Stimulated activated CD8-positive, alpha-beta memory T cell treated with anti-CD3 and anti-CD28 coated beads, Interleukin-2, amount 100 ng/mL, for 1 hour (primary cell): ENCODE data around the gene CEBPB.
A peak's percentile ranks its signal among the peaks of the same experiment; 100 is the strongest.
"Not testable (repeated sequence)": the region's sequence is repeated elsewhere in the genome, so short reads cannot be mapped to it uniquely, and the experiment has no call there.

ENCODE experiments used
- DNase-seq, 2 donors: peaks; one replicate each; pipeline ENCODE4 v3.0.0-alpha.2; 2020; ENCODE audit warnings: low read depth in 2 of 2

CEBPB gene

DNA sequence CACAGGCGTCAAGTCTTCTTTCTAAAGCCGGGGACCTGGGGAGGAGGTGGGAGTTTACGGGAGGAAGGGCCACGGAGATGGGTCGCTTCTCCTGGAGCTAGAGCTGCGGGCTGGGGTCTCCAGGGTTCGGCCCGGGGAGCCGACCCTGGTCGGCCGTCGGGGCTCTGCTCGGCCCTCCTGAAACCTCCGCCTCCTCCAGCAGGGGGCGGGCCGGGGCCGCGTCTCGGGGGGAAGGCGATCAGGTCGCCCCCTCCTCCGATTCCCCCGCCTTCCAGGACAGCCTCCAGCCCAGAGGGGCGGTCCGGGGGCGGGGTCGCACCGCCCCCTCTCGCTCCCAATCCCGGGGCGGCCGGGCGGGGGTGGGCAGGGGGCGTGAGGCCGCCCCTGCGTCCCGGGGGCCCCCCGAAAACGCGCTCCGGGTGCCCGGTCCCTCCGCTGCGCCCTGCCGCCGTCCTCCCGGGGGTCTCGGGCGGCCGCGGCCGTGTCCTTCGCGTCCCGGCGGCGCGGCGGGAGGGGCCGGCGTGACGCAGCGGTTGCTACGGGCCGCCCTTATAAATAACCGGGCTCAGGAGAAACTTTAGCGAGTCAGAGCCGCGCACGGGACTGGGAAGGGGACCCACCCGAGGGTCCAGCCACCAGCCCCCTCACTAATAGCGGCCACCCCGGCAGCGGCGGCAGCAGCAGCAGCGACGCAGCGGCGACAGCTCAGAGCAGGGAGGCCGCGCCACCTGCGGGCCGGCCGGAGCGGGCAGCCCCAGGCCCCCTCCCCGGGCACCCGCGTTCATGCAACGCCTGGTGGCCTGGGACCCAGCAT, at the start of gene CEBPB:
Gene CEBPB (plus strand): TSS at position 580 of the 814 bp plus-strand sequence. CDS start 204 bp downstream, at position 784.
- peak; percentile 54 to 72 for DNase-seq

DNA sequence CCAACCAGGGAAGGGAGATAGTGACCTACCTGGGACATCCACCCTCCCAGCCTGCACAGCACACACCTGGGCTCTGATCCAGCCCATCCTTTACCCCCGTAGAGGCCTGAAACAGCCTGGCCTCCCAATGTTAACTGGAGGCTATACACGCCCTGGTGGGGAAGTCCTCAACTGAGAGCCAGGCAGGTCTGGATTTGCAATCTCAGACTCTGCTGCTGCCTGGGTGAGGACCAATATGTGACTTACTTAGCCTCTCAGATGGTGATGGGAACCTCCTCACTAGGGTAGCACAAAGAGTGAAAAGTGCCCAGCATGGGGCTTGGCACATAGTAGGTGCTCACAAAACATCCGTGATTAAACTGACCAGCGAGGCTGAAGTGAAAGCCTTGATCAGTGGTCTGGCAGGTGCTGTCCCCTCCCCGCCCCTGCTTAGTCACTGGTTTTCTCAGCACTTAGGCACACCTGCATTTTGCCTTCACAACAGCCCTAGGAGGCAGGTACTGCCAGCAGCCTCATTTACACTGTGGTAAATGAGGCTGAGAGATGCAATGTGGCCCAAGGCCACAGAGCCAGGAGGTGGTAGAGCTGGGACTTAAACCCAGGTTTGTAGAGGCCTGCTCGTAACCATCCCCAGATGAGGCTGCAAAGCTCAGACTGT, 49.5 kb upstream of the CEBPB start:
- DNase-seq = no peak

DNA sequence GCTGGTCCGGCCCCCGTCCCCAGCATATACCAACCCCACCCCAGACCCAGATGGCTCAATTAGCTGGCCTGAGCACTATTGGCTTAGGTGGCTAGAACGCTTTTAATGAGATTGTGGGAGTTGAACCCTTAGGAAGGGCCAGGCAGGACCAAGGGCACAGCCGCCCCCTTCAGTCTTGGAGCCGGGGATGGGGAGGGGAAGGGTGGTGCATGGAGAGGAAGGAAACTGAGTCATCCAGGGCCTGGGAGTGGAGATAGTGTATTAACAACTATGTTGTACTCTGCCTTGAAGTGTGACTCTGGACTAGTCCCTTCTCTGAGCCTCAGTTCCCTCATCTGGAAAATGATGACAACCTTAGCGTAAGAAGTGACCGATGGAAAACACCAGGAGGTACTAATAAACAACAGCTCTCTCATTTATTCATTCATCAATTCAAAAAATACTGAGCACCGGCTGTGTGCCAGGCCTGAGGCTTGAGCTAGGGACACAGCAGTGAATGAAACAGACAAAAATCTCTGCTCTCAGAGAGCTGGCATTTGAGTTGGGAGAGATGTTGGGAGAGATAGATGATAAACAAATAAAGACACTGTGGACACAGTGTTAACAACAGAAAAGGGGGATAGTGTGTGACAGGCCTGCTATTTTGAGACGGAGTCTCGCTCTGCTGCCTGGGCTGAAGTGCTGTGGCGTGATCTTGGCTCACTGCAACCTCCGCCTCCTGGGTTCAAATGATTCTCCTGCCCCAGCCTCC, 48.6 kb upstream of the CEBPB start:
- DNase-seq = no peak

DNA sequence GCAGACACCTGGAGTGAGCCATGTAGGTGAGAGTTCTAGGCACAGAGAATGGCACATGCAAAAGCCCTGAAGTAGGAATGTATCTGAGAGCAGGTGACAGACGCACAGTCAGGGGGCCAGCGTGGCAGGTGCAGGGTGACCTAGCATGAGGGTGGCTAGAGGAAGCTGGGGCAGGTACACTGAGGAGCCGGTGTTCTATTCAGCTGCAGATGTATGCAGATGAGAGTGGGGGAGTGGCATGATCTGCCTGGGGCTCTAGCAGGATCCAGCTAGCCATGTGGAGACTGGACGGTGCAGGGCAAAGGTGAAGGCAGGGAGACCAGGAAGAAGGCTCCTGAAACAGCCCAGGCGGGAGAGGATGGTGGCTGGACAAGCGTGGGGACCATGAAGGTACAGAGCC, 47.8 kb upstream of the CEBPB start:
- DNase-seq = no peak

DNA sequence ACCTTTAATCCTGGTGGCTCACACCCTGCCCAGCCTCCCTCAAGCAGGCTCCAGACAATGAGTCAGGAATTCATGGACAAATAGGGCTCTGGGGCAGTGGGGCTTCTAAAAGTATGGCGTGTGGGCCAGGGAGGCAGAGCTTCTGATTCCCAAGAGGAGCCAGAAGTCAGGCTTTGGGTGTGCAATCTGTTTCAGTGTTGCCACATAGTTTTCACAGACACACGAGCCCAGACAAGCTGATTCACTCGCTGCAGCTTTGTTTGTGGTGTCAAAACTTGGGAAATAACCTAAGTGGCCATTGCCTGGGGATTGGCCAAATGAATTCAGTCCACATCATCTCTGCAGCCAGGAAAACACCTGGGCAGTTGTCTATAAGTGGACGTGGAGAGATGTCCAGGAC, 46.3 kb upstream of the CEBPB start:
- DNase-seq = no peak

DNA sequence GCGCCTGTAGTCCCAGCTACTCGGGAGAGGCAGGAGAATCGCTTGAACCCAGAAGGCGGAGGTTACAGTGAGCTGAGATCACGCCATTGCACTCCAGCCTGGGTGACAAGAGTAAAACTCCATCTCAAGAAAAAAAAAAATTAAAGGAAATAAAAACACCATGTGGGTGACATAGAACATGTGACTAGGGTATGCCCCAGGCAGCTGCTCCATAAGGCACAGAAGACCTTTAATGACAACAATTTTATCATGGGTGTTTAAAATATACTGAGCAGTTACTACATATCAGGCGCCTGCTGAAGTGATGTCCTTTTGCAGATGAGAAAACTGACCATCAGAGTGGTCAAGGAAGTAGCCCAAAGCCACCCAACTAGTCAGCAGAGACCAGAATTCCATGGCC, 45.1 kb upstream of the CEBPB start:
- no peak for DNase-seq

DNA sequence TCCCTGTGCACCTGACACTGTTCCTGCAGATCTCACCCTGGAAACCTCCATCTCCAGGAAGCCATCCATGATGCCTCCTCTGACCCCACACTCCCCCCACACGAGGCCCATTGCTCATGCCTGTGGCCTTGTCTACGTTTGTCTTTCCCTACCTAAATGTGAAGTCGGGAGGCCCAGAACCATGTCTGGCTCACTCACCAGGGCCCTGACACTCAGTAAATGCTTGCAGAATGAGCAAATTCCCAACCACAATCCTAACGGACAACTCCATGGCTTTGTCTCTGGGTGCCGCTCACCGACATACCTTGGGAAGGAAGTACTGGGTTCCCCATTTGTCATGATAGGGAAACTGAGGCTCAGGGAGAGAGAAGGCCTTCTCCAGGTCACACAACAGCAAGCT, 44.4 kb upstream of the CEBPB start:
- no peak for DNase-seq

DNA sequence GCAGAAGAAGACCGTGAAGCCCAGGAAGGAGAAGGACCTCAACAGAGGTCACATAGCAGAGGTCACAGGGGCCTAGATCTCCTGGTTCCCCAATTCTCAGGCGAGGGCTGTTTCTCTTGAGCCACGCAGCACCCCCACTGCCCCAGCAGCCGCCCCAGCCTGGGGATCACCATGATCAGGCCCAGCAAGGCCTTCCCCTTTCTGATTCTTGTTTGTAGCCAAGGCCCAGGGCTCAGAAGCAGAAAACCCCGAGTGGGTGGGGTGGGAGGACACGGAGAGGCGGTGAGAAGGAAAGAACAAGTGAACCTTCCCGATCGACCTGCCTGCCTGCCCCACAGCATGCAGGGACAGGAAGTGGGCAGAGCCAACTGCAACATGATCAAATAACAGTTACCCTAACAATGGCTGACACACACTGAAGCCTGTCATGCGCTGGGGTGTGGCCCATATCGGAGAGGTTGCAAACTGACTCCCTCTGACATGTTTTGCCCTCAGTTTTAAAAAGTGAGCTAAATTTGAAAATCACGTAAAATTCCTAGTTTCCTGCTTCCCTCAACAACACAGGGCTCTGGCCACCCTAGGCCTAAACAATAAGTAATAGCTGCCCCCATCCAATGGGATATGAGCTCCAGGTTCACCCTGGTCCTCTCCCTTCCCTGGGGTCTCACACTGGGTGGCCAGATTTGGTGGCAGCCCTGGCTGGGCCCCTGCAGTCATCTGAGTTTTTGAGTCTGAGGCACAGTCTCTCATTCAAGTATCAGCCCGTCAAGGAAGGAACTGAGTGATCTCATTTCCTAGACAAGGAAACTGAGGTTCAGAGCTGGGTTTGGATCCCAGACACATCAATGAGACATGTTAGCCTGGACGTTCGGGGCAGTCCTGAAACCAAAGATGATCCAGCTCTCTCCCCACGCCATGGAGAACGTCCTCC, 43.6 kb upstream of the CEBPB start:
- peak; percentile 43 to 52 for DNase-seq

DNA sequence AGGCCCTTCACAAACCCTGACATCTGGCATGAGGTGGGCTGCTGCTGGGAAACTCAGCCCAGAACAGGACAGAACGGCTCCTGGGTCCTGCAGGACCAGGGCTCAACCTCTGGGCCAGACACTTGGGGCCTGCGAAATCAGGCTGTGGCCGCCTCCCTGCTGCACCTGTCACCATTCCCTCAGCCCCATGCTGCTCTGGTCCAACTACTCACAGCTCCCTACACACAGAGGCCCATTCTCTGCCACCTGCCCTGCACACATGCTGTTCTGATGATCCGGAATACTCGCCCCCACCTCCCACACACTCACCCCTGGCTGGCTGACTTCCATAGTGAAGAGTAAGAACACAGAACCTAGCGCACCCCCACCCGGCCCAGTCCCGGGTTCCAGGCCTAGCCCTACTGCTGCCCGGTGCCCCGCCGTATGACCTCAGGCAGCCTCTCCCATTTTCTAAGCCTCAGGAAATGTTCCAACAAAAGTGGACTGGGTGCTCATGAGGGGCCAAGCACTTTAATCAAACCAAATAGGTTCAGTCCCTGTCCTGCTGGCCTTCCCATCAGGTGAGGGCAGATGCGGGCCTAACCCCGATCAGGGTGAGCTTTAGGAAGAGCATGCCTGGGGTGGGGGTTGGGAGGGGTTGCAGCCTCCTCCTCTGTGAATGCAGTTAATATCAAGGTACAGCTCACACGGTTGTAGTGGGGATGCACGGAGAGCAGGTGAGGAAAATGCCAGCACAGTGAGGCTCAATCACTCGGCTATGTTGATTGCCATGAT, 41.0 kb upstream of the CEBPB start:
- no peak for DNase-seq

DNA sequence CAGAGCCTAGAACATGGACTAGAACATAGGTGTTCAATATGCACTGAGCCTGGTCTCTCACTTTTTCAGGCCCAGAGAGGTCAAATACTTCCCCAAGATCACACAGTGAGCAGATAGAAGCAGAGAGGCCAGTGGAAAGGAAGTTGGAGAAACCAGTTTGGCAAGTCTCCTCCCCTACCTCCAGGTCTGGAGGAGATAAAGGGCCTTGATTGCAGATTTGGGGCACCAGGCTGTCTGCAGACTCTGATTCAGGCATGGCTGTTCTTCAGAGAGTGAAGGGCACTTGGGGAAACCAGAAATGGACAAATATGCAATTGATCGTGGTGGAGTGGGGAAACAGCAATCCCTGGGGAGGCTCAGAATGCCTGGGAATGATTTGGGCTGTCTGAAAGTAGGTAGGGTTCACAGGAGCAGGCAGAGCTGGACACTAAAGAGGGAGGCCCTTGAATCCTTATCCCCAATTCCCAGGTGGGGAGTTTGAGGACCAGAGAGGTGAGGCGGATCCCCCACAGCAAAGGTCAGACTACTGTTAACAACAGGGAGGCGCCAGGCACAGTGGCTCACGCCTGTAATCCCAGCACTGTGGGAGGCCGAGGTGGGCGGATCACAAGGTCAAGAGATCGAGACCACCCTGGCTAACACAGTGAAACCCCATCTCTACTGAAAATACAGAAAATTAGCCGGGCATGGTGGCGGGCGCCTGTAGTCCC, 39.4 kb upstream of the CEBPB start:
- DNase-seq = no peak

DNA sequence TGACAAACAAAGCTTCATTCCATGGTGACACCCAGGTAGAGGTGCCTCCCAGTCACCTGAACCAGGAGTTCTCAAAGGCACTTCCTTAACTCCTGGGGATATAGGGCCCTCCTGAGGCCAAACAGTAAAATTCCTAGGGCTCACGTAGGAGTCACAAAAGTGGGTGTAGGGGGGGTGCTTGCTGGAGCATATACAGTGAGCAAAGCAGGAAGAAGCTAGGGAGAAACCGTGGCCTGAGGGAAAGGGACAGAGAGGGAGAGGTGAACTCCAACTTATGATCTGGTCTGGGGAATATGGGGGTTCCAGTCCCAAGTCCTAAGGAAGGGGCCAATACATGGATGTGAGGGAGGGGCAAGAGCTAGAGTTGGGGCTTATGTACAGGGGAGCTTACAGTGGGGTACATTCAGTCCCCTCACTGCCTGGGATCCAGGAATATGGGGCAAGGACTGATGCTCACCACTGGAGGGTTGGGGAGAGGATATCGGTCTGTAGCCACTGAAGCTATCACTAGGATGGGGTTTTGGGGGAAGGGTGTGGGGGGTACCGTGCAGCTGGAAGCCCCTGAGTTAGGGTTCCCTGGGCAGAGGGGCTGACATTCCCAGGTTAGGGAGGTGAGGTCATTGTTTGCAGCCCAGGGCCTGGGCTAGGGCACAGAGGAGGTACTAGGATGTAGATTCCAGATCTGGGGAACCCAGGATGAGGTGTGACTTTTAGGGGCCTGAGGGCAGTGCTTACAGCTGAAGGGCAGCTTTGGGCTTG, 38.1 kb upstream of the CEBPB start:
- no peak for DNase-seq

DNA sequence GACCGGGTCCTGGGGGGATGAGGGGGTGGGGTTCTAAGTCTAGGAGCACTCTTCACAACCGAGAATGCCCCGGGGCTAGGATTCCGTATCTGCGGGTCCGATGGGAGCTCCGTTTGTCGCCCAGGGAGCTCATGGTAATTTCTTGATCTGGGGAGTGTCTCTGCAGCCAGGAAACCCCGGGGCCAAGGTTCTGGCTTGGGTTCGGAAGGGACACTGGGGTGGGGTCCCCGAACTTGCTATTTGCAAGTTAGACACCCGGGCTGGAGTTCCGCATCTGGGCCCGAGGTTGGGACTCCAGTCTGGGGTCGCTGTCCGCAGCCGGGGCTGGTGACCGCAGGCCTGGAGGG, 37.5 kb upstream of the CEBPB start:
- DNase-seq = no peak

DNA sequence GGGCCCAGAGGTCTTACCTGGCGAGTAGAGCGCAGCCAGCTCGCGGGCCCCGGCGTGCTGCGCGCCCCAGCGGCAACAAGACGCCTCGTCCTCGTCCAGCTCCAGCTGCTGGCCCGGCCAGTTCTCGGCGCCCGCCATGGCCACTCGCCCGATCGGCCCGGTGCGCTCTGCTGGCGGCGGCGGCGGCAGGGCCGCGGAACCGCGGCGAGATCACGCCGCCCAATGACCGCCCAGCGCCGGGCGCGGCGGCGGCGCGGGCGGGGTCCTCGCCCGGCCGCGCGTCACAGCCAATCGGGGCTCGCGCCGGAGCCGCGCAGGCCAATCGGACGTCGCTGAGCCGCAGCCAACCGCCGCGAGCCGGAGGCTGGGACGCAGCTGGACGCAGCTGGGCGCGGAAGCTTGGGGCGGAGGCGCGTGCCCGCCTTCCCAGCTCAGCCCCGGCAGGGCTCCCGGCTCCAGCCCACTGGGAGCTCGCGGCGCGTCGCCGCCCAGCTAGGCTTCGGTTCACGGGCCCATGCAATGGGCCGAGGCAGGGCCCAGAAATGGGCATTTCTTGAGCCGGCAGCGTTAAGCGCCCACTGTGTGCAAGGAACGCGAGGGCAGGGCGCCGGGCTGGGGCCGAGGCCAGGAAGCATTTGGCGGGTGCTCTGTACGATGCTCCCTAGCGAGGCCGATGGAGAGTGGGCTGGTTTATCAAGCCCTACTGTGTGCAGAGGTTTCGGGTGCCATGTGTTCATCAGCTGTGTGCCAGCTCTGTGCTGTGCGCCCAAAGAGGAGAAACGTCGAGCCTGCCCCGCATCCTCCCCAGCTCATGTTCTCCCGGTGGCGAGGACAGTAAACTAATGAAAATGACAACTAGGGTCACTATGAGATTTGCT, 36.9 kb upstream of the CEBPB start, which contains the start of gene PEDS1:
Gene PEDS1 (minus strand): TSS at position 224 of the 878 bp plus-strand sequence. CDS start 86 bp downstream, at position 138.
- DNase-seq = peak; percentile 69

DNA sequence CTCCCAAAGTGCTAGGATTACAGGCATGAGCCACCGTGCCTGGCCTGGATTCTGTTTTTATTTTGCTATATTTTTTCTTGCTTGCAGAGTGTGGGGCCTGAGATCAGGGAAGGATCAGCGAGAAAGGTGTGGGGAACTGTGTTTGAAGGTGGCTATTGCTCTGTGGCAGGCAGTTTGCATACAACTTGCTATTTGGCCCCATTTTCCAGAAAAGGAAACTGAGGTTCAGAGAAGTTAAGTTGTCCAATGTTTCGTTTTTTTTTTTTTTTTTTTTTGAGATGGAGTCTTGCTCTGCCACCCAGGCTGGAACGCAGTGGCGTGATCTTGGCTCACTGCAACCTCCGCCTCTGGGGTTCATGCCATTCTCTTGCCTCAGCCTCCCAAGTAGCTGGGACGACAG, 29.1 kb upstream of the CEBPB start:
- DNase-seq = not testable (repeated sequence)

DNA sequence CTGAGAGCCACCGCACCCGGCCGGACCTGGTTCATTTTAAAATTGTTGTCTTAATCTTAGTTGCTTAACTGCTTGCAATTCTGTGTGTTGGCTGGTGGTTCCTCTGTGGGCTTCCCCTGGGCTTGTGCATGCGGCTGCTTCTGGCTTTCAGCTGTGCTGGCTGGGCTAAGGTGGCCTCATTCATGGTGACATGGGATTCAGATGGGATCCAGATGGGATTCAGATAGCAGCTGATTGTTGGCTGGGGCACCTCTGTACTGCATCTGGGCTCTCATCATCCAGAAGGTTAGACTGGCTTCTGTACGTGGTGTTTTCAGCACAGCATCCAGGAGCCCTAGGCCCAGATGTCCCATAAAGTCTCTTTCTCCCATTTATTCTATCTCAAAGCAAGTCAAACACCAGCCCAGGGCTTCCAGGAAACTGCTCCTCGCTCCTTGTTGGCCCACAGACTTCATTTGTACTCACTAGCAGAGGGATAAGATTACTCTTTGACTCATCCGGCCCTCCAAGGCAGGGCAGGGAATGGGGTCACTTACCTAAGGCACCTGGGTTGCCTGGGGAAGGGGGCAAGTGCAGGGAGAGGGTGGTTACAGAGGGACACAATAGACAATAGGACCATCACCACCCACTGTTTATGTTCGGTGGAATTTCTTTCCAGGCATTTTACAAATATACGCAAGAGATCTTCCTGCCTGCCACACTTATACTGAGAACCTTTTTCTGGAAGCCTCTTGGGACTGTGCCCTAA, 26.9 kb upstream of the CEBPB start:
- DNase-seq = no peak

DNA sequence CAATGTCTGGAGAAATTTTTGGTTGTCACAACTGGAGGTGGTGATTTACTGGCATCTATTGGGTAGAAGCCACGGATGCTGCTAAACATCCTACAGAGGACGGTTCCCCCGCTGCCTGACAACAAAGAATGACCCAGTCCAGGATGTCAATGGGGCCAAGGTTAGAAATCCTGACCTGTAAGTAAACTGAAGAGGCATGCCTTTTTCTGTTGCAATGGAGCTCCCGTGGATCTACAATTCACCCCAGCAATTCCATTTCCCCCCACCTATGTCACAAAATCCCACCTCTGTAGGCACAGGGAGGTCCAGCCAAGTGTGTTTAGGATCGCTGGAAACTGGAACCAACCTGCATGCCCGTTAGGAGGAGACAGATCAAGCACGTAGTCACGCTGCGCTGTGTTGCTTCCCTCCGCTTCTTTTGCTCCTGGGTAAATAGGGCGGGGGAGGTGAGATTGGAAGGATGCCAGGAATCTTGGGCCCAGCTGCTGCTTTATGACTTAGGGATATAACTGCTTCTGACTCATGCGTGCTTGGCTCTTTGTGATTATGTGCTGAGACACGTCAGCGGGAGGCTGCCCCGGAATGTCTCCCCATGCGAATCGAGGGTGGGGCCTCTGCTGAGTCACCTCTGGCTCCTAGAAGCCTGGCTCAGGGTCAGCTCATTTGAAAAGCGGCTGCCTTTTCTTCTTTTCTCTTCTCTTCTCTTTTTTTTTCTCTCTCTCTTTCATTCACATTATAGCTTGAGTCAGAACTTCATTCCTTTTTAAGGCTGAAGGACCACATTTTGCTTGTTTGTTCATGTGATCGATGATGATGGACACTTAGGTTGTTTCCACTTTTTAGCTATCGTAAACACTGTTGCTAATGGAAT, 24.7 kb upstream of the CEBPB start:
- DNase-seq = peak; percentile 49 to 66
